HG03025 (cell line): ENCODE data around the gene REPIN1.
"Not testable (repeated sequence)": the region's sequence is repeated elsewhere in the genome, so short reads cannot be mapped to it uniquely, and the experiment has no call there.

Experiments
- ATAC-seq: cut with Tn5 transposase; IDR thresholded peaks from one replicate; pipeline ENCODE4 v1.9.1; 2021; ENCODE audit warnings: mild to moderate bottlenecking, moderate library complexity; ENCODE audit not compliant: unreplicated experiment, low FRiP score

REPIN1 gene

DNA sequence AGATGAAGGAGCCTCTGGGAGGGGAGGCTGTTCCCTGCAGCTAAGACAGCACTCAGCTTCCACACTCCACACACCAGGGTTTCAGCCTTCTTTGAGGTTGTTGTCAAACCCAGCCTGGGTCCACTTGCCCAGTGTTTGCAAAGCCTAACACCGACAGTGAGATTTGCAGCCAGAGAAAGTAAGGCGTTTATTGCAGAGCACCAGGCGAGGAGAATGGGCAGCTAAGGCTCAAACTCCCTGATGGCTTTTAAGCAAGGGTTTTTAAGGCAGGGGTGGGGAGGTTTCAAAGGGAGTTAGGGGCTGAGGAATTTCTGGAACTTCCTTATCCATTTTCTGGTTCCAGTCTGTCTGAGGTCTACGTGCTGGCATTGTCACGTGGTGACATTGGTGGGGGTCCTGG lies 5.8 kb downstream of the REPIN1 start:
- ATAC-seq, result no peak

DNA sequence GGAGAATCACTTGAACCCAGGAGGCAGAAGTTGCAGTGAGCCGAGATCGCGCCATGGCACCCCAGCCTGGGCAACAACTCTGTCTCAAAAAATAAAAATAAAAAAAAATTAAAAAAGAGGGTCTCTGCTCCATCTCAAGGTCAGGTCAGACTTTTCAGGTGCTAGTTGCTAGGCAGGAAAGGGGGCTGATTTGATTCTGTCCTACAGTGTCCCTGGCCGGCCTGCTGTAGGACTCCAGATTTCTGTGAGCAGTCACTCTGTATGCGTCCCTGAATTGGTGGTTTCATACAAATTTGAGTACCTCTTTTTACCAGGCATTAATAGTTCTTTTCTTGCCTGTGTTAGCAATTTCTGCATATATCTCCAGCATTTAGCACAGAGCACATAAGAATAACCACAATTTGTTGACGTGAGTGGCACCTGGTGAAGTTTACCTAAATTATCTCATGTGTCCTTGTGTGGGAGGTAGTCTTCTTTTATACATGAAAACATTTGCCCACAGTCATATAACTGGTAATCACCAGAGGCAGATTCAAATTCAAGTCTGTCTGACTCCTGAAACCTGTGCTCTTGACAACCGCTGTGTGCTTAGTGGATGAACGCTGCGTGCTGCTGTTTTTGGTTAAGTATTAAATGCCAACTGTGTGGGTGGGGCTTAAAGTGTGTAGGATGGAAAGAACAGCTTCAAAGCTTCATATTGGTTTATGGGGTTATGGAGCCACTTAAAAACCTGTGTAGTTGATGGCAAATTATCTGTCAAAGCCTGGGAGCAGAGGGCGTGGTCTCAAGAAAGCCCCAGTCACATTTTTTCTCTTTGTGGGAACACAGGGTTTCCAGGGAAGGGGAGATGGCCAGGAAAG lies 7.3 kb downstream of the REPIN1 start:
- ATAC-seq, result no peak

- no peak for ATAC-seq
Observed at GRCh38 chr7:150376560-150376959, 7.9 kb downstream of the REPIN1 start.

DNA sequence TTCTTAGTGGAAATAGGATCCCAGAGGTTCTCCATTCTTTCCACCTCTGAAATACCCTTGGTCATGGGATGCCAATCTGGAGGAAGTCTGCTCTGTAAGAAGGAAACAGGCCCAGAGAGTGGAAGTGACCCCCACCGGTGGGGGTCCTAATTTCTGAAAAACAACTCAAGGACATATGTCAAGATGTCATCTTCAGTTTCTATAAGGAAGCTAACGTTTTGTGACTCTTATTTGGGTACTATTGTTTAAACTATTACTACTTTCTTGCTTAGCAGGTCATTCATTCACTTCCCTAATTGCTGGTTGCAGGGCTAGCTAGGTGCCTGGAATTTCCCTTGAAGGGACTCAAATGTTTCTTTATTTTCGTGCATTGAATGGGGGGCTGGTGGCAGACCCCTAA lies 8.6 kb downstream of the REPIN1 start:
- ATAC-seq, result no peak

DNA sequence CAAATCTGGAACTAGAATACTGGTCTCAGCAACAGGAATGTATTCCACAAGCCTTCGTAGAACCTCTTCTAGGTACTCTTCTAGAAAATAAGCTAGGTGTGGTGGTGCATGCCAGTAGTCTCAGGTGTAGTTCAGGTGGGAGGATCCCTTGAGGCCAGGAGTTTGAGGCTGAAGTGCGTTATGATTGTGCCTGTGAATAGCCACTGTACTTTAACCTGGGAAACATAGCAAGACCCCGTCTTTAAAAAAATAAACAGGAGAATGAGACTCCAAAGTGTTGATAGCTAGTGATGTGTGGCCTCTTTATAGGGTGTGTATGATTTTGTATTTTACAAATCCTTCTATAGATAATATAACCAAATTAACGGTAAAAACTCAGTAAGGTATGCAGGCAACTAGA lies 9.0 kb downstream of the REPIN1 start:
- no peak for ATAC-seq

DNA sequence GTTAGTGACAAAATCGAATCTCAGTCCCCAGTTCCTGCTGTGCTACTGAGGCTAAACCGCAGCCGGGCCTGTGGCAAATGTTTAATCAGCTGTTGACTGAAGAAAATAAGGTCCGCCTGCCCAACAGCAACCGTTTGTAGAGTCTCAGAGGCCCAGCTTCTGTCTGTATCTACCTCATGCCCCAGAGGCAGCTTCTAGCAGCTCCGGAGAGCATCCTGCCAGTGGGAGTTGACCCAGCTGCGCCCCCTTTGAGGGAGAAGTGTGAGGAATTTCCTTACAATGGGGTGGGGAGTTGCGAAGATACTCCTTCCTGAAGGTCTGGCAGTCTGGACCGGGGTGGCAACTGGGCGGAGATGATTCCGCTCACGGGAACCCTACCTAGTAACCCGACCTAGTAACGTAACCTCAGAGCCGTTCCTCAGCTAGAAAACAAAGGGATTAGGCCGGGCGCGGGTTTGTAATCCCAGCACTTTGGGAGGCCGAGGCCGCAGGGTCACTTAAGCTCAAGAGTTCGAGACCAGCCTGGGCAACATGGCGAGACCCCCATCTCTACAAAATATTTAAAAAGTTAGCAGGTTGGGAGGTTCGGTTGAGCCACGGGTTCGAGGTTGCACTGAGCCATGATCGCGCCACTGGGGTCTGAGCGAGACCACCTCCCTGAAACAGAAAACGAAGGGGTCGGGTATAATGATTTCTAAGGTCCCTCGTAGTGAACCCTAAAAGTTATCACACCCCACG lies 9.7 kb downstream of the REPIN1 start:
- ATAC-seq, result no peak

- peak; percentile 65 for ATAC-seq
Observed at GRCh38 chr7:150378853-150379440, 10.3 kb downstream of the REPIN1 start, which contains the start of gene ZNF775. TSS of gene ZNF775 (plus strand) at chr7:150379330. CDS start at chr7:150388471, 9,141 bp downstream.

DNA sequence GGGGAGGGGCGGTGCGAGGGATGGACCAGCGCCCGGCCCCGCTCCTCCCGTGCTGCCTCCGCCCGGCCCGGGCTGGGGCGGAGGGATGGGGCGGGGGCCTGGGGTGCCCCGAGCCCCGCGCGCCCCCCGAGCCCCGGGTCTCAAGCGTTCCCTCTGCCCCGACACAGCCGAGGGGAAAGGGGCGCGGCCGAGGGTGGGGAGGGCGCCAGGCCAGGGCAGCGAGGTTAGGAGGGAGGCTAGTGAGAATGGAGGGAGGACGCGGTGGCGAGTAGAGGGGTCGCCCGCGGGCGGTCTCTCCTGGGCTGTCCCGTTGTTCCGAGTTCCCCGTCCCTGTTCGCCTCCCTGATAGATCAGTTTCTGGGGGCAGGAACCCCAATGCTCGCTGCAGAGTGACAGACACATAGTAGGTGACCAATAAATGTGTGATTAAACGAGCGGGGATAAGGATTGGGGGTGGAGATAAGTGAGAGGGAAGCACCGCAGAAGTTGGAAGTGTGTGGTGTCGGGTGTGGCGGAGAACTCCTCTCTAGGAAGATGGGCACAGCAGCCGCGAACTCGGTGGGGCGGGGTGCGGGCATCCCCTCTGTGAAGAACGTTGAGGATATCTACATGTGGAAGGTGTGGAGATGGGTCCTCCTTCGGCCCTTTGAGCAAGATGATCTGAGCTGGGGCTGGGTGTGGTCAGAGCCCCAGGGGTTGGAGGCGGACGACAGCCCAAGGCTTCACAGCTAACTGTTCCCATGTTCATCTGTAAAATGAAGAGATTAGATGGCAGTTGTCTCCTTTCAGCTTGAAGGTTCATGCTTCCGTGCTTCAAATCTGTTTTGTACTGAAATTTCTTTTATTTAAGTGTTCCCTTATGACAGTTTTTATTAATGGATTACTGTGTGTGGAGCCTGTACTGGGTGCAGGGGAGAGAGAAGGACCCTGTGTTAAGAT lies 11.1 kb downstream of the REPIN1 start:
- ATAC-seq, result peak; percentile 26

GRCh38 chr7:150380463-150380862 lies 11.8 kb downstream of the REPIN1 start:
- ATAC-seq, result peak; percentile 17

DNA sequence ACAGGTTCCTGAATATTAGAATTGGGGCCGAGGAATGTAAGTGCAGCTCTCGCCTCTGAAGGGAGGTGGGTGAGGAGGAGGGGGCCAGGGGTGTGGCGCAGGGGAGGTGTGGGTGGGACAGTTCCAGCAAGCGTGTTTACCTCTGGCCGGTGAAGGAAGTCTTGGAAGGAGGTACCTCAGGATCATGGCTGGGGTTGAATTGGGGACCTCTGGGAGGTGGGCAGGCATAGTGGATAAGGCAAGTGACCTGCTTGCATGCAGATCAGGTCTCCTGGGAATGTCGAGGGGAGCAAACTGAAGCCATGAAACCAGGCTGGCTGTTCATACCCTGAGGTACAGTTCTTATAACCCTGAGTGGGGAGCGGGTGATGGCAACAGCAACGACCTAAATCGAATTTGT lies 12.5 kb downstream of the REPIN1 start:
- no peak for ATAC-seq

DNA sequence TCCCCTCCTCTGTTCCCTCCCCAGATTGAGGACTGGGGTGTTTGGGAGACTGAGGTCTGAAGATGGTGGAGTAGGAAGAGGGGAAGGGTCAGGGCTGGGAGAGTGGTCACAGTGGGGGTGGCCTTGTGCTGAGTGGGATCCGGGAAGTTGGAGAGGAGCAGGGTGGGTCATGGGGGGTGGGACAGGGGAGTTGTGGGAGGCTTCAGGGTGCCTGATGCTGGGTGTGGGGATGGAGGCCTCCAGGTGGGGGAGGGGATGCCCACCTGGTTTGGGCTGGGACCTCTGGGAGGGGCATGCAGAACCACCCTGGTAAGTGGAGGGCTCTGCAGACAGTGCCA lies 13.1 kb downstream of the REPIN1 start:
- ATAC-seq, result no peak

DNA sequence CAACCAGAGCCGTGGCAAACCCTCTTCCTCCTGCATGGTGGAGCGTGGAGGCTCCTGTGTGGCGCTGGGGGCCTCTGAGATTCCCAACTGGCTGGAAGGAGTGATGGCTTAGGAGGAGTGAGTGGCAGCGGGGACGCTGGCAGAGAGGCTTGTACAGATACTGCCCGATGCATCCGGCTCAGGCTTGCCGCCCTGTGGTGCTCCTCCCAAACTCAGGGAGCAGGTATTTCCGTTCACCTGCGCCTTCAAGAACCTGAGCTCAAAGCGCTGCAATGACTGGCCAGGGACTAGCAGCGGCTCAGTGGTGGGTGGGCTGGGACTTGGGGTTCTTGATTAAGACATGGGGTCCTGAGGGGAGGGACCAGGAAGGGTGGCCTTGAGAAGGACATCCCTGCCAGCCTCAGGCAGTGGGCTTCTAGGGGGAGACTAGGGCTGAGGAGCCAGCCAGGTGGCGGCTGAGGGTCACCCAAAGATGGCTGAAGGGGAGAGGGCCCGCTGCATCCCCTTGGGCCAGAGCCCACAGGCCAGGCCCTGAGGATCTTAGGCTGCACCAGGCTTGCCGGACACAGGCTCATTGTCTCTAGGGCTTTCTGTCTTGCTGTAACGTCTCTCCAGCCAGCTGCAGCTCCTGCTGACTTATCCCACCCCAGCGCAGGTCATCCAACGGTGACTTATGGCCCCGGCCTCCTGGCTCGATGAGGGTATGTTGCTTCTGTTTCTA lies 13.7 kb downstream of the REPIN1 start:
- ATAC-seq, result no peak

DNA sequence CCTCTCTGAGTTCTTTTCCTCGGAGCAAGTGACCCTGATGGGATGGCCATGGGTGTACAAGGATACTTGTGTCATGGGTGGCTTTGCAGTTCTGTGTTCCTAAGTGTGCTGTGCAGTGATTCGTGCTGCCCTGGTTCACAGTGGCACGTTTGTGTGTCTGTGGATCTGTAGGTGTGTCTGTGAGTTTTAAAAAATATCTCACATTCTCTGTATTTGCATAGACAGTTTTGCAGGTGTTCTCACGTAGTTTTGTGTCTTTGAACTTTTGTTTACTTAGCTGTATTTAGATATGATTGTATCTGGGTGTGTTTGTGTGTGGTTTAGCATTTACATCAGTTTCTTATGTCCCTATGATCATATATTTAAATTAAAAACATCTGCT lies 14.2 kb downstream of the REPIN1 start:
- ATAC-seq, result no peak

GRCh38 chr7:150383710-150384397 lies 15.2 kb downstream of the REPIN1 start:
- ATAC-seq, result no peak

GRCh38 chr7:150384406-150385301 lies 16.0 kb downstream of the REPIN1 start:
- ATAC-seq, result no peak

GRCh38 chr7:150385302-150385723 lies 16.7 kb downstream of the REPIN1 start:
- ATAC-seq, result no peak

DNA sequence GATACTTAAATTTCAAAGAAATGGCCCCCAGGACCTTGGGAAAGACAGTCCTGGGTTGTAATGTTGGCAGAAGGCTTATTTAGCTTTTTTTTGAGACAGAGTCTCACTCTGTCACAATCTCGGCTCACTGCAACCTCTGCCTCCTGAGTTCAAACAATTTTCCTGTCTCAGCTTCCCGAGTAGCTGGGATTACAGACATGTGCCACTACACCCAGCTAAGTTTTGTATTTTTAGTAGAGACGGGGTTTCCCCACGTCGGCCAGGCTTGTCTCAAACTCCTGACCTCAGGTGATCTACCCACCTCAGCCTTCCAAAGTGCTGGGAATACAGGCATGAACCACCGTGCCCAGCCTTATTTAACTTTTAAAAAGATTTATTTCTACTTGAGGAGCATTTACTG lies 17.3 kb downstream of the REPIN1 start:
- ATAC-seq, result not testable (repeated sequence)

DNA sequence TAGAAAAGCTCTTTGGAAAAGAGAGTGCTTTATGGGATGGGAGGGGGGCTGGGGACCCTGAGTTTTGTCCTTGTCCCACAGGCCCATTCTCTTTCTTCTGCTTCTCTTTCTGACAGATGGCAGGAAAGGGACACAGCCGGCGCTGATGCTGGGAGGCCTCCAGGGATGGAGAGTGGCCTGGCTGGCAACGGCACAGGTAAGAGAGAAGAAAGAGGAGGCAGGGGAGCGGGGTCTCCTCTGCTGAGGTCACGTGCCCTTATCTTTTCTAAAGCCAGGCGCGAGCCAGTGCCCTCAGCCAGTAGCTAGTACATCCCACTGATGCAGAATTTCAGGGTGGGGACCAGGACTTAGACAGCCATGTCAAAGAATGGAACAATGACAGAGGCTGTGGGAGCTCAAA lies 19.7 kb downstream of the REPIN1 start:
- no peak for ATAC-seq
